ENCODE data around the gene MUC15. TPM values are rescaled to one million over a fixed set of nuclear protein-coding genes. Genes with fewer than 3 reads are reported as not detected.

The MUC15 gene
- polyA plus RNA-seq, 6 donors from 2014 or later, result not detected

Other genes with a start within 250 kb of the MUC15 start
- not detected for gene ANO3, start 240.1 kb downstream of the MUC15 start, polyA plus RNA-seq (ENCODE audit: low read depth in 6 of 6)
- gene SLC5A12, start 149.8 kb upstream of the MUC15 start, polyA plus RNA-seq (ENCODE audit: low read depth in 6 of 6), result not detected